NCI-H1694 treated with DMSO at 0.1 percent for 48 hours (cell line): ENCODE measurements around the gene SLC52A3.

Experiments used
- DNase-seq: peaks from one replicate; lab custom pipeline; 2025; lab: John Stamatoyannopoulos, UW

Gene SLC52A3

GRCh38 chr20:766906-767305 is 1.4 kb downstream of the SLC52A3 start:
- DNase-seq: no peak

GRCh38 chr20:764255-764654 is 4.0 kb downstream of the SLC52A3 start:
- no peak for DNase-seq

DNA sequence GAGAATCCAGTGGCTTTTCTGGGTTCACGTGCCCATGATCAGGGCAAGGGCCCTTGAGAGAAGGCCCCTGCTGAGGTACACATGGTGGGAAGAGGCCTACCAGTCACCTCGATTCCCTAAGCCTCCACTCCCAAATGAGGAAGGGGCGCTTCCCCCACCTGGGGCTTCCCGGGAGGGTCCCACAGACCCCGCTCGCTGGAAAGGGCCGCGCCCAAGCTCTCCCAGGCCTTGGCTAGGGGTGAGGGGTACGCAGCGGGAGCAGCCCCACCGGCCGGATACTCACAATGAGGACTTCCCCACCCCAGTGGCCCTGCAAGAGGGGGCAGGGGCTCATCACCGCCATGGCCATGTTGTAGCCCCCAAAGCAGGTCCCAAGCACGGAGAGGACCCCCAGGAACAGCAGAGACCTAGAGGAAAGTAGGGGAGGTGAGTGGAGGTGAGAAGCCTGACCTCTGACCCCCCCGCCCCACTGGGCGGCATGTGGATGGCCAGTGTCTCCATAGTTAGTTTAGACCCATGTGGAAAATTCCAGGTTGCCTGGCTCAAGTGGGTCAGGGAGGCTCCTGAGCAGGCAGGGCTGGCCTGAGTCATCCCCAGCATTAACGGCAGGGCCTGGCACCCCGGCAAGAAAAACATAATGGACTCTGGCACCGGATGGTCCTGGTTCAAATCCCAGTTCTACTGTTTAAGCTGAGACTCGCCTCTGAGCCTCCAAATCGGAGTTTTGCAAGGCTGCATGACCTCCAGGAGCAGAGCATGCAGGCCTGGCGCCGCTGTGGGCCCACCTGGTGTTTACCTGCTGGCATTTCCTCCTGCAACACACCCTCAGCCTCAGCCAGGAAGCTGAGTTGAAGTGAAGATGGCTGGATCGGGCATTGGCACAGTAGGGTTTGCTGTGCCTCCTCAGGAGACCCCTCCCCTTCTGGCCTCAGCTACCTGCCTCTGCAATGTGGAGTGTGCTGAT is 6.6 kb downstream of the SLC52A3 start:
- DNase-seq: no peak

DNA sequence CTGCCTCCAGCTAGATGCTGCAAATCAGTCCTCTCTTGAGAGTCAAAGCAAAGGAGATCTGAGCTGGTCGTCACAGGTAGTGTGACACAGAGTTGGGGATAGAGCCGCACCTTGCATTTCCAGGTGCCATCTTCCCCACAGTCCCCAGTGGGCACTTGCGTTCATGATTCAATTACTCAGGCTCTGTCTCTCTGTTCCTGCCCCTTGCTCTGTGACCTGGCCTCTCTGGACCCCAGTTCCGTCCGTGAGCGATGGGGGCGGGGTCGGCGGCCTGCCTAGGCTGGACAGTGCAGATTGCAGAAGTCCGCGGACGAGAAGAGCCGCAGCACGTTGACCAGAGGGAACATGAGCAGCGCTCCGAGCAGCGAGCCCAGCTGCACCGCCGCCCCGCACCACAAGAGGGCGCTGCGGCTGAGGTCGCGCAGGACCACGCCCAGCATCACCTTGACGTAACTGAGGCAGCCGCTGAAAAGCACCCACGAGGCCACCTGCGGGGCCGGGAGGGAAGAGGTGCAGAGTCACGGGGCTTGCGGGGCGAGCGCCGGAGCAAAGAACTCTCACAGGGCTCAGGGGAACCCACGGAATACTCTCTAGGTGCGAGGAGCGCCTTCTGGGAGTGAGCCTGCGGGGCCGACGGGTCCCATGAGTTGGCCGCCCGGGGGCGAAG is 7.4 kb downstream of the SLC52A3 start:
- DNase-seq: no peak

DNA sequence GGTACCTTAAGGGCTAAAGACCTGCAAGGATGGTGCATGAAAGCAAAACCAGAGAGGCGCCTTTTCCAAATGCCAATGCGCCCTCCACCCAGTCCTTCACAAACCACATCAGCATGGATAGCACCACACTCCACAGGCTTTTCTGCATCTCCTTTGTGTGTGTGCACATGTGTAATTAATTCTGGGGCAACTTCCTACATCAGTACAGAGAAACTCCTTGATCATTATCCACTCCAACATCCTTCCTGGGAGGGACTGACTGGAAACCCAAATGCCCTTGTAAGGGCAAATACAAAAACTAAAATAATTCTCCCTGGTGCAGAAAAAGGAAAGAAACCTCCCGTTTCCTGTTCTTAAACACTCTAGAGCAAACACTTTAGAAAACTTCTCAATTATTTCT is 10.8 kb downstream of the SLC52A3 start:
- no peak for DNase-seq

DNA sequence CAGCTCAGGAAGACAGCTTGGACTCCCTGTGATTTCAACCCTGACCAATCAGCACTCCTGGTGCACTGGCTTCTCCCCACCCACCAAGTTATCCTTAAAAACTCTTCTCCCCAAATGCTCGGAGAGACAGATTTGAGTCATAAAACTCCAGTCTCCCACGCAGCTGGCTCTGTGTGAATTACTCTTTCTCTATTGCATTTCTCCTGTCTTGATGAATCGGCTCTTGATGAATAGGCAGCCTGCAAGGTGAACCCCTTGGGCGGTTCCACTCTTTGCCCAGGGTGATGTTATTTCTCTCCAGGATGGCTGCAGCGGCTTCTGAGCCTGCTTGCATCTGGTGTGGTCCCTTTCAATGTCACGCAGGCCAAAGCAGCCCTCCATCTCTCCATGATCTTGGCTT is 12.4 kb downstream of the SLC52A3 start:
- no peak for DNase-seq

- DNase-seq: no peak
Observed at GRCh38 chr20:754904-755303, 13.4 kb downstream of the SLC52A3 start.

GRCh38 chr20:753897-754635 is 14.2 kb downstream of the SLC52A3 start:
- DNase-seq: no peak

DNA sequence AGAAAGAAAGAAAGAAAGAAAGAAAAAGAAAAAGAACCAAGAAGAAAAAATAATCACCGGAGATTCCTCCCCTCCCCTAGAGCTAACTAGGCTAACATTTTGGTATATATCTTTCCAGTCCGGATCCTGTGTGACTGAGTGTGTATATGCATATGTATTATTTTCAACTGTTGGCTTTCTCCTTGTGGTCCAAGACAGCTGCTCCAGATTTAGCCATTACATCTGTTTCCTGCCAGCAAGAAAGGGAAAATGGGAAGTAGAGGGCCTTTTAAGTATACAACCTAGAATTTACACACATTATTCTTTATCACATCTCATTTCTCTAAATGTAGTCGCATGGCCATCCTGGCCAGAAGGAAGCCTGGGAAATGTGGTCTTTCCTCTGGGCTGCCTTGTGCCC is 15.2 kb downstream of the SLC52A3 start:
- DNase-seq: no peak

DNA sequence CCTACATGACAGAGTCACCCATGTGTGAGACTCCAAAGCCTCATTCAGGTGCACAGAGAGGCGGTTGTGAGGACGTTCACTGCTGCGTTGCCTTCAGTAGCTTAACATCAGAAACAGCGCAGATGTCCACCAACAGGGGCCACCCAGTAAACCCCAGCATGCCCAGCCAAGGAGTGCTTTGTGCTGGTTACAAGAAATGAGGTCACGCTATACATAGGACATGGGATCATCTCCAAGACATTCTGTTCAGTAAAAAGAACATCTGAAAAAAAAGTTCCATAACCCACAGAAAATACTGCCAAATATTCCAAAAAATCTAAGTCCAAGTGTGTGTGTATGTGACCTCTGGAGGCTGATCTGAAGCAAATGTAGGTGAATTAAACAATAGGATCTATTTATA is 16.0 kb downstream of the SLC52A3 start:
- no peak for DNase-seq

DNA sequence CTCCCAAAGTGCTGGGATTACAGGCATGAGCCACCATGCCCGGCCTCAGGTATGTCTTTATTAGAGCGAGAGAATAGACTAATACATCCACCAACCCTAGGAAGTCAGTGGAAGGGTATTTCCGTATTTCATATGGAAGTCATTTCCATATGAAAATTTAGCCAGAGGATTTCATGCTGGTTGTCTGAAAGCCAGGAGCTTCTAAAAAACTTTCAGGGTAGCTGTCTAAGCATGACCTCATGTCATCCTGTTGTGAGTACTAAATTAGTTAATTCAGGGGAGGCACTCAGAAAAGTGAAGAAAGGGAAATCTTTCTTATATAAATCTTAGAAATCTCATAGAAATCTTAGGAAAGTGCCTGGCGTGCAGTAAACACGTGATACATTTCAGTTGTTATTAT is 16.5 kb downstream of the SLC52A3 start:
- no peak for DNase-seq

DNA sequence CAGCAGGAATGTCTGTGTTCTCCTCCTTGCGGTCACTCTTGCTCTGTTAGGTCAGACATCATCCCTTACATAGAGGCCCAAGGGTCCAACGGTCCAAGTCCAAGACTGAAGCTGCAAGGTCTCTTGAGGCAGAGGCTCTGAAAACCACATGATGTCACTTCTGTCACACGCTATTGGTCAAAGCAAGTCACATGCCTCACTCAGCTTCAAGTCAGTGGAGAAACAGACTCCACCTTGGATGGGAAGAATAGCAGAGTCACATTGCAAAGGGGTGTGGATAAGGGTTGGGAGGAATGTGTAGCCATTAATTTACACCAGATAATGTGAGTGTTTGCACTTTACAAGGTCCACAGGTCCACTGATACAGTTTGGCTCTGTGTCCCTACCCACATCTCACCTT is 17.5 kb downstream of the SLC52A3 start:
- DNase-seq: no peak

DNA sequence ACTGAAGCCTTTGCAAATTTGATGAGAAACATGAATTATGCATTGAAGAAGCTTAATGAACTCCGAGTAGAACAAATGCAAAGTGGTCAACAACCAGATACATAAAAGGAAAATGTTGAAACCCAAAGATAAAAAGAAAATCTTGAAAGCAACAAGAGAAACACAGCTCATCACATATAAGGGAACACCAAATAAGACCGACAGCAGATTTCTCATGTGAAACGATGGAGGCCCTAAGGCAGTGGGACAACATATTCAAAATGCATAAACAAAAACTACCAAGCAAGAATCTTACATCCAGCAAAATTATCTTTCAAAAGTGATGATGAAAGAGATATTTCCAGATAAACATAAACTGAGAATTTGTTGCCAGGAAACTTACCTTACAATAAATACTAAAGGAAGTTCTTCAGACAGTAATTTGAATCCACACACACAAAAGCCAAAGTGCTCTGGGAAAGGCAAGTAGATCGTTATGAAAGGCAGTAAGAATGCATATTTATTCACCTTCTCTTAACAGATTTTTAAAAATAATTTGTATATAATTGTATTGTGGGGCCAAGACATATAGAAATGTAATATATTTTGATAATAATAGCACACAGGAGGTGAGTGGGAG is 22.5 kb downstream of the SLC52A3 start:
- DNase-seq: no peak

- no peak for DNase-seq
Observed at GRCh38 chr20:742156-742555, 26.1 kb downstream of the SLC52A3 start.

DNA sequence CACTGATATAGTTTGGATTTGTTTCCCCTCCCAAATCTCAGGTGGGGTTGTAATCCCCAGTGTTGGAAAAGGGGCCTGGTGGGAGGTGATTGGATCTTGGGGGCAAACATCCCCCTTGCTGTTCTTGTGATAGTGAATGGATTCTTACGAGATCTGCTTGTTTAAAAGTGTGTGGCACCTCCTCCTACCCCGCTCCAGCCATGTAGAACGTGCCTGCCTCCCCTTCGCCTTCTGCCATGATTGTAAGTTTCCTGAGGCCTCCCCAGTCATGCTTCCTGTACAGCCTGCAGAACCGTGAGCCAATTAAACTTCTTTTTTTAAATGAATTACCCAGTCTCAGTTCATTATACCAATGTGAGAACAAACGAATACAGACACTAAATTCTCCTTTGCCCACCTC is 26.7 kb downstream of the SLC52A3 start:
- no peak for DNase-seq

GRCh38 chr20:740162-740561 is 28.1 kb downstream of the SLC52A3 start:
- no peak for DNase-seq

- DNase-seq: no peak
Observed at GRCh38 chr20:739736-740135, 28.6 kb downstream of the SLC52A3 start.

- no peak for DNase-seq
Observed at GRCh38 chr20:733861-734260, 34.4 kb downstream of the SLC52A3 start.

- DNase-seq: no peak
Observed at GRCh38 chr20:732727-733126, 35.6 kb downstream of the SLC52A3 start.

DNA sequence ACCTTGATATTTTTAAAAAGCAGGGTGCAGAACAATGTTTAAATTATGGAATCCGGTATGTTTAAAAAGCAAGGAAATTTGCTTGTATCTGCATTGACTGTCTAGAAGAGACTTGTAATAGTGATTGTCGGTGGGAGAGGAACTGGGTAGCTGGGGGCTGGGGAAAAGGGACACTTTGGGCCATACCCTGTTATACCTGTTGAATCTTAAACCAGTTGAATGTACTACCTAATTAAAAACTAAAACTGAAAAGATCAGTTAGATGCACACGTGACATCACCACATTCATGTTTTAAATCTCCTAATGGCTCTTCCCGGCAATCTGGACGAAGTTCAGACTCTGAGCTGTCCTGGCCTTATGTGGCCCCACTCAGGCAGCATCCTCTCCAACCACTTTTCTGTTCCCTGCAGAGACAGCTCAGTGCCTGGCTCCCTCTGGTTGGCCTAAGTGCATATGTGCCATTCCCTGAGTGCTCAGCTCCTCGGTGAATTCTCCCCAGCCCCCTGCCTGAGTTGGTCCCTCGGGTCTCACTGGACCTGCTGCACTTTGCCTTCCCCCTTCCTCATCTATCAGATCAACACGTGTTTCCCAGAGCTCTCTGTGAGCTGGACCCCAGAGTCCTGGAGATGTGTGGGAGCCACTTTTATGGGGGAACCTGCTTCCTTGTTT is 36.3 kb downstream of the SLC52A3 start:
- no peak for DNase-seq

DNA sequence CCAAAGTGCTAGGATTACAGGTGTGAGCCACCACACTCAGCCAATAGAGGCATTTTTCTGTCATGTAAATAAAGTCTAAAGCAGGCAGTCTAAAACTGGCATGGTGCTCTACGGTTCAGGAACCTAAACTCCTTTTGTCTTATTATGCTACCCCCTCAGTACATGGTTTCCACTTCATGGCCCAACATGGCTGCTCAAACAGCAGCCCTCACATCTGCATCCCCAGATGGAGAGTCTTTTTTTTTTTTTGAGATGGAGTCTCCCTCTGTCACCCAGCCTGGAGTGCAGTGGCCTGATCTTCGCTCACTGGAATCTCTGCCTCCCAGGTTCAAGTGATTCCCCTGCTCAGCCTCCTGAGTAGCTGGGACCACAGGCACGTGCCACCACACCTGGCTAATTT is 38.3 kb downstream of the SLC52A3 start:
- DNase-seq: no peak
